Measurements from ENCODE around the gene PALB2.

- TF ChIP-seq CTCF (IDR thresholded peaks at IDR 0.05; ENCODE audit: poor library complexity), result no peak
- no peak for TF ChIP-seq EZH2 (IDR thresholded peaks at IDR 0.05; ENCODE audit: borderline replicate concordance)
- no peak for TF ChIP-seq EZH2phosphoT487 (IDR thresholded peaks at IDR 0.05; ENCODE audit: low read depth, severe bottlenecking, unreplicated experiment)
These were observed 1.2 kb upstream of the PALB2 start for GRCh38 chr16:23642246-23642774.
